GM18520 (cell line): Measurements from ENCODE around the gene CRELD1.

Source experiments
- ATAC-seq: cut with Tn5 transposase; IDR thresholded peaks from one replicate; pipeline ENCODE4 v1.9.1; 2021; ENCODE audit not compliant: unreplicated experiment

The CRELD1 gene

GRCh38 chr3:9955067-9955502 lies 21.5 kb downstream of the CRELD1 start:
- no peak for ATAC-seq

DNA sequence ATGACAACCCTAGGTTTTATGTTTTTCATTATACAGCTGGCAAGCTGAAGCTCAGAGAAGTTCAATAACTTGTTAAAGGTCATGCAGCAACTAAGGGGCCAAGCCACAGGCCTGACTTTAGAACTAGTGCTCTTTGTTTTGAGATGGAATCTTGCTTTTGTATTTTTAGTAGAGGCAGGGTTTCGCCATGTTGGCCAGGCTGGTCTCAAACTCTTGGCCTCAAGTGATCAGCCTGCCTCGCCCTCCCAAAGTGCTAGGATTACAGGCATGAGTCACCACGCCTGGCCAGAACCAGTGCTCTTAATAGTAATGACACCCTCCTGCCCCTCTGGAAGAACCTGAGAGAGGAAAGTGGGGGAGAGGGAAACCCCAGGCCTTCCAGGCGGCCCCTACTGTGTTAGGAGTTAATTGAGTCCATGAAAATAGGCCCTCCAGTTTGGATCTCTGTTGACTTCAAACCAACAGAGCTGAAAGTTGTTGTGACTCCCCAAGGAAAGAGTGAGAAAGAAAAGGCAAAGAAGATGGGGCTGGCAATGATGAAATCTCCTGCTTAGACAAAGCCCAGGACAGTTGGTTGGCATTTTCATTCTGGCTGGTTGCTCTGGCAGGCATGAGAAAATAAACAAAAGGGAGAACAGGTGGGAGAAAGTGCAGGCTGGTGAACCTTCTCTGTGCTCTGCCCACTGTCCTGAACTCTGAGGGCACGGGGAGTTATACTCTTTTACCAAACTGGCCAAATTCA lies 22.1 kb downstream of the CRELD1 start:
- no peak for ATAC-seq

DNA sequence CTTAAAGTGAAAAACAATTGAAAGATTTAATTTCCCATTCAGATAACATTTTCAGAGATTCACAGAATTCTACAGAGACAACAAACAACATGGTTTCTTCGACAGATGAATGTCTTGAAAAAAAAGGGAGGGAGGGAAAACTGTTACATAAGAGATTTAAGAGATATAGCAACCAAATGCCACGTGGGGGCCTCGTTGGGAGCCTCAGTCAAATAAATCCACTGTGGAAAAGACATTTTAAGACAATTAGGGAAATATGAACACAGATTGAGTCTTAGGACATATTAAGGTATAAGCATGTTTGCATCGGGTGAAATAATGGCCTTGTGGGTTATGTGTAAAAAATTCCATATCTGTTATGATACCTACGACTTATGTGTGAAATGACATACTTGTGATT lies 23.6 kb downstream of the CRELD1 start:
- ATAC-seq = no peak

GRCh38 chr3:9965200-9965875 lies 31.7 kb downstream of the CRELD1 start:
- no peak for ATAC-seq

- ATAC-seq = no peak
Measured at GRCh38 chr3:9966841-9967240, 33.2 kb downstream of the CRELD1 start.

DNA sequence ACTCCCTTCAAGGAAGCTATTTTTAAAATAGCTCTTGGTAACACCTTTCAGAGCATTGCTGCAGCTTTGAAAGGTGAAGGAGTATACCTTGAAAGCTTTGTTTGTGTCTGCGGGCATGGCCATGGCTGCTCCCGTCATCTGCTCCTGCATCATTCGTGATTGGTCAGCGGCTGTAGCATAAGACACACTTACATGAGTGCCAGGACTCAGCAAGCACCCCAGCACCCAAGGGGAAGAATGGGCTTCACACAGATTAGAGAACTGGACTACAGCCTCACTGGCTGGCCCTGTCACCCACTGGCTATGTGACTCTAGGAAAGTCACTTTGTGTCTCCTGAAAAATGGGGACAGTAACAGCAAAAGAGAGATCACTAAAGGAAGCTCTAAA lies 36.0 kb downstream of the CRELD1 start:
- ATAC-seq = no peak

- ATAC-seq = no peak
Measured at GRCh38 chr3:9970020-9970652, 36.5 kb downstream of the CRELD1 start.

GRCh38 chr3:9976721-9977709 lies 43.4 kb downstream of the CRELD1 start:
- no peak for ATAC-seq

- no peak for ATAC-seq
Measured at GRCh38 chr3:9978710-9979305, 45.2 kb downstream of the CRELD1 start.

DNA sequence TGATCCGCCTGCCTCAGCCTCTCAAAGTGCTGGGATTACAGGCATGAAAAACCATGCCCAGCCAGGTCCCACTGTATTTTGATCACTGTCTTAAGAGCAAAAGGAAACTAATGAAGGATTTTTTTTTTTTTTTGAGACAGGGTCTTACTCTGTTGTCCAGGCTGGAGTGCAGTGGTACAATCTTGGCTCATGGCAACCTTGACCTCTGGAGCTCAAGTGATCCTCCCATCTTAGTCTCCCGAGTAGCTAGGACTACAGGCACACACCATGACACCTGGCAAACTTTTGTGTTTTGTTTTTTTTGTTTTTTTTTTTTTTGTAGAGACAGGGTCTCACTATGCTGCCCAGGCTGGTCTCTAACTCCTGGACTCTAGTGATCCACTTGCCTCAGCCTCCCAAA lies 46.6 kb downstream of the CRELD1 start:
- ATAC-seq = no peak

DNA sequence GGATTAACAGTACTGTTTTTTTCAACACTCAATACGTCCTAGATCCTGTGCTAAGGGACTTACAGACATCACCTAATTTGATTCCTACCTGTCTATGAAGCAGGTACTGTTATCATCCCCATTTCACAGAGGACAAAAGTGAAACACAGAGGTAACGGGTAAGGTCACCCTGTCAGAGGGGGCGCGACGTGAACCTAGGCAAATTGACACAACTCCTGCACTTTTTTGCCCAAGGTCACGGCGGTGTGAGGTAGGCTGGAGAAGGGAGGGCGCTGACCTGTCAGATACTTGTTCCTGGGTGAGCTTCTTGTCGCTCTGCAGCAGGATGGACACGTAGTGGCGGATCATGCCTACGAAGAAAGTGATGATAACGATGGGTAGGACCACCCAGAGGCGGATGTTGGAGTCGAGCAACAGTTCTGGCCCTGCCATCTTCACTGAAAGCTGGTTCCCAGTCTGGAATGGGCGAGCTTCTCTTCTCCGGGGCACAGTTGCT lies 52.6 kb downstream of the CRELD1 start:
- ATAC-seq = peak; percentile 22

- ATAC-seq = no peak
Measured at GRCh38 chr3:9994086-9994844, 60.6 kb downstream of the CRELD1 start.
